Endothelial cell of umbilical vein (primary cell): ENCODE results near the gene B3GALT6. TPM values are rescaled to one million over a fixed set of nuclear protein-coding genes. Genes with fewer than 3 reads are reported as not detected.

Experiments used
- BruUV-seq: library from RNA; stranded (reverse); fragments of 400-500 nt; replicated peaks from 2 replicates; lab custom pipeline; 2021; lab: Mats Ljungman, UMichigan
- CTCF ChIA-PET: fragments of 300-600, 350-600 bp; sonication (Branson Sonifier 250); formaldehyde crosslinking; loops from one replicate; lab custom pipeline; 2021; ENCODE audit warnings: antibody characterized with exemption, inconsistent platforms; lab: Charles Lee
- POLR2A ChIA-PET: fragments of 300-600, 350-600 bp; sonication (Branson Sonifier 250); formaldehyde crosslinking; loops from one replicate; lab custom pipeline; 2021; ENCODE audit warnings: antibody characterized with exemption, inconsistent platforms; lab: Charles Lee
- DNase-seq: peaks from one replicate; pipeline ENCODE4 v3.0.0-alpha.2; 2011; ENCODE audit warnings: low read depth, low spot score
- FAIRE-seq: peaks from 2 replicates; lab custom pipeline; 2011; peaks lifted over from hg19 to GRCh38; lab: Jason Lieb, UNC
- H2AFZ ChIP-seq: 2 replicates; pipeline ENCODE4 v1.6.0; 2012; ENCODE audit warnings: low read depth, low read length, control low read depth, inconsistent platforms
- H3K27ac ChIP-seq: 2 replicates; pipeline ENCODE4 v1.5.1; 2011; ENCODE audit warnings: low read depth, mild to moderate bottlenecking, control low read depth, low read length, moderate library complexity; ENCODE audit not compliant: insufficient read depth
- H3K27me3 ChIP-seq, 2 experiments: 2 replicates each; pipeline versions ENCODE4 v1.6.0 to v1.6.1; 2011; ENCODE audit warnings: low read length in 2 of 2, mixed read lengths in 1 of 2; ENCODE audit not compliant: control insufficient read depth in 2 of 2, insufficient read depth in 2 of 2
- H3K36me3 ChIP-seq, 2 experiments: 2 replicates in 1 of 2; 3 replicates in 1 of 2; pipeline ENCODE4 v1.5.1; 2011; ENCODE audit warnings: low read length in 2 of 2, mild to moderate bottlenecking in 1 of 2, moderate library complexity in 1 of 2; ENCODE audit not compliant: control insufficient read depth in 2 of 2, insufficient read depth in 2 of 2; ENCODE audit errors: extremely low read depth in 1 of 2
- H3K4me1 ChIP-seq: 3 replicates; pipeline ENCODE4 v1.5.1; 2011; ENCODE audit warnings: mild to moderate bottlenecking, low read length; ENCODE audit not compliant: control insufficient read depth, insufficient read depth; ENCODE audit errors: extremely low read depth
- H3K4me2 ChIP-seq: 2 replicates; pipeline ENCODE4 v1.6.1; 2011; ENCODE audit warnings: low read length, control low read depth, mixed read lengths; ENCODE audit not compliant: insufficient read depth
- H3K4me3 ChIP-seq, 3 experiments: fragments of 200-600 bp in 1 of 3; sonication (generic), shearing (Covaris generic) in 1 of 3; replicated peaks in 1 of 3; 2 replicates each; pipeline ENCODE4 v1.5.1; 2011 to 2016; ENCODE audit warnings: control low read depth in 3 of 3, low read length in 3 of 3, mild to moderate bottlenecking in 2 of 3, inconsistent platforms in 1 of 3, low read depth in 1 of 3, moderate library complexity in 1 of 3; ENCODE audit not compliant: insufficient read depth in 1 of 3
- H3K79me2 ChIP-seq: 2 replicates; pipeline ENCODE4 v1.6.0; 2012; ENCODE audit warnings: low read length, inconsistent platforms; ENCODE audit not compliant: control insufficient read depth, insufficient read depth
- H3K9ac ChIP-seq: replicated peaks from 2 replicates; pipeline ENCODE3; 2011; ENCODE audit warnings: low read length, control low read depth; ENCODE audit not compliant: insufficient read depth; ENCODE audit errors: extremely low read depth
- H3K9me1 ChIP-seq: replicated peaks from 3 replicates; pipeline ENCODE4 v1.6.0; 2011; ENCODE audit warnings: mild to moderate bottlenecking, low read length; ENCODE audit not compliant: control insufficient read depth, insufficient read depth; ENCODE audit errors: extremely low read depth
- H3K9me3 ChIP-seq: replicated peaks from 2 replicates; pipeline ENCODE4 v1.5.1; 2012; ENCODE audit warnings: low read length, inconsistent platforms; ENCODE audit not compliant: control insufficient read depth, insufficient read depth
- H4K20me1 ChIP-seq: replicated peaks from 2 replicates; pipeline ENCODE3; 2011; ENCODE audit warnings: mild to moderate bottlenecking, low read length; ENCODE audit not compliant: control insufficient read depth, insufficient read depth; ENCODE audit errors: extremely low read depth
- CTCF ChIP-seq, 2 donors: IDR thresholded peaks; 1 replicate in 1 of 2; 2 replicates in 1 of 2; pipeline ENCODE4 v1.5.1; 2011; ENCODE audit warnings: low read length in 2 of 2, mild to moderate bottlenecking in 2 of 2, moderate library complexity in 2 of 2, control low read depth in 1 of 2, inconsistent platforms in 1 of 2, low read depth in 1 of 2; ENCODE audit not compliant: insufficient read depth in 1 of 2; ENCODE audit errors: extremely low read depth in 1 of 2
- dilution Hi-C: fragments of 300-500 bp; cut with MboI; formaldehyde crosslinking; loops from one replicate; pipeline ENCODE4 v1.15.0; 2019; ENCODE audit warnings: low sequenced_read_pairs; ENCODE audit not compliant: extremely low pct_ligation_motif_present
- intact Hi-C: fragments of 100-400 bp; cut with micrococcal nuclease; formaldehyde crosslinking; loops from one replicate; pipeline ENCODE4 v1.10.0; 2022
- polyA plus RNA-seq, 4 experiments: library from polyadenylated mRNA; depleted of rRNA in 3 of 4; stranded (reverse) in 3 of 4; unstranded in 1 of 4; fragments of >200 nt; gene quantifications; 2 replicates each; pipeline versions ENCODE4 v1.2.1 to v1.2.3, GENCODE V29; 2011 to 2012; ENCODE audit warnings: missing spikeins in 1 of 4
- total RNA-seq: library from RNA; stranded (reverse); gene quantifications from 2 replicates; pipeline ENCODE4 v1.2.3, GENCODE V29; 2021
- TF ChIP-seq, protein P1 (sequence below): IDR thresholded peaks from 2 replicates; pipeline ENCODE4 v1.6.1; 2011; ENCODE audit not compliant: insufficient read depth, insufficient read length

B3GALT6 gene
- total and polyA plus RNA-seq, 2 donors (not counting 3 experiments of a cell fraction or from before 2014, with no cell fraction given) = 24.6 to 34.1 TPM

DNA sequence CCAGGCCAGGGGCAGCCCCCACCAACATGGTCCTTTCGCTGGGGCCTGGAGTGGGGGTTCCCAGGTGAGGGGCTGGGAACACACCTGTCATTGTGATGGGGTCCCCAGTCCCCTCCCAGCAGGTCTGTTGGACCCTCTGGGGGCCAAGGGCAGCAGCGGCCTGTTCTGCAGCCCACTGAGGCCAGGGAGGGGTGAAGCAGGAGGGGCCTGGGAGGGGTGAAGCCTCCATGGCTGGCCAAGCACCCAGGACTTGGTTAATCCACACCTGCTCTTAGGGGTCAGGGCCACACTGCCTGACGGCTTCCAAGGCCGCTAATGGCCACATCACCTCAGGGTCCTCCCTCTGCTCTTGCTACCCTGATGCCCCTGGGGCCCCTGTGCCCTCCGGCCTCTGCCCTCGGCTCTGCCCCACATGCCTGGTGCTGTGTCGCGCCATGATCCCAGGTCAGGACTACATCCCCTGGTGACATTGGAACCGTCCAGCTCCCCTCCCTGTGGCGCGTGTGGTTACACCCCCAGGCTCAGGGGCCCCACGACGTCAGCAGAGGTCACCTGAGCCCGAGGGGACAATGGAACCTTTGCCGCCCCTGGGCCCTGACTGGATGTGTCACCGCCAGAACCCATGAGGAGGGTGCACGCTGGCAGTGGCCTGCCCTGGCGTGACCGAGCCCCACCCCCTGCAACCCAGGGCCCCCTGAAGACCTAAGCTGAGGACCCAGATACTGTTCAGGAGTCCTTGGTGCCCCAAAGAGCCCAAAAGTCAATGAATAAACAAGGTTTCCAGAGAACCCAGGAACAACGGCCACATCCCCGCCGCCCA, 32.7 kb upstream of the B3GALT6 start:
- Histone ChIP-seq H3K4me3 (no peak overlapping the region), H3K4me1 (no peaks in the 10 kb centered on the region), H3K27ac (no peak overlapping the region), H2AFZ (no peak overlapping the region), H3K9me3 (no peaks in the 10 kb centered on the region), H3K9ac (no peak overlapping the region), H3K27me3 (peaks cover 0 to 1% of the 10 kb centered on the region in 2 experiments), H3K79me2 (no peaks in the 10 kb centered on the region), H3K9me1 (no peaks in the 10 kb centered on the region), H3K4me2 (no peak overlapping the region), H3K36me3 (no peaks in the 10 kb centered on the region), H4K20me1 (no peaks in the 10 kb centered on the region)
- DNase-seq (no peak), FAIRE-seq (no peak)
- CTCF ChIA-PET = no interaction called here
- POLR2A ChIA-PET = interaction anchor here (0.6 kb wide), 1 partner anchor 9 kb away, joined by 3 read pairs; no protein-coding TSS in a partner anchor
- no TSS peak for BruUV-seq
- TF ChIP-seq, protein P1, sequence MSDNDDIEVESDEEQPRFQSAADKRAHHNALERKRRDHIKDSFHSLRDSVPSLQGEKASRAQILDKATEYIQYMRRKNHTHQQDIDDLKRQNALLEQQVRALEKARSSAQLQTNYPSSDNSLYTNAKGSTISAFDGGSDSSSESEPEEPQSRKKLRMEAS = no peak
- TF ChIP-seq CTCF (IDR thresholded peaks at IDR 0.05; ENCODE audit: extremely low read depth in 1 of 2, insufficient read depth in 1 of 2, low read depth in 1 of 2, low read length in 2 of 2) = no peak
- dilution Hi-C loops = no loop called here
- intact Hi-C loops = no loop called here
